GM12864 (cell line): ENCODE data around the gene SETD3.

ENCODE experiments used
- DNase-seq: peaks from one replicate; pipeline ENCODE4 v3.0.0-alpha.2; 2011; ENCODE audit warnings: low read depth
- H3K4me3 ChIP-seq: 2 replicates; pipeline ENCODE4 v1.5.1; 2011; ENCODE audit warnings: mild to moderate bottlenecking, low read depth, low read length, control low read depth
- CTCF ChIP-seq: IDR thresholded peaks from 2 replicates; pipeline ENCODE4 v1.5.1; 2011; ENCODE audit warnings: low read depth, mild to moderate bottlenecking, moderate library complexity, low read length, control low read depth, inconsistent platforms; ENCODE audit errors: missing control alignments

Gene SETD3

GRCh38 chr14:99473458-99473857 is 7.2 kb downstream of the SETD3 start:
- DNase-seq: no peak
- no peak overlapping the region for H3K4me3 ChIP-seq
- no peak for TF ChIP-seq CTCF

- no peak for TF ChIP-seq CTCF
- DNase-seq: no peak
Observed at GRCh38 chr14:99472937-99473336, 7.7 kb downstream of the SETD3 start.

GRCh38 chr14:99471731-99472130 is 8.9 kb downstream of the SETD3 start:
- DNase-seq: no peak
- H3K4me3 ChIP-seq: no peak overlapping the region
- TF ChIP-seq CTCF: no peak

More at GRCh38 chr14:99472937-99473336, 7.7 kb downstream of the SETD3 start:
- H3K4me3 ChIP-seq: no peak overlapping the region

DNA sequence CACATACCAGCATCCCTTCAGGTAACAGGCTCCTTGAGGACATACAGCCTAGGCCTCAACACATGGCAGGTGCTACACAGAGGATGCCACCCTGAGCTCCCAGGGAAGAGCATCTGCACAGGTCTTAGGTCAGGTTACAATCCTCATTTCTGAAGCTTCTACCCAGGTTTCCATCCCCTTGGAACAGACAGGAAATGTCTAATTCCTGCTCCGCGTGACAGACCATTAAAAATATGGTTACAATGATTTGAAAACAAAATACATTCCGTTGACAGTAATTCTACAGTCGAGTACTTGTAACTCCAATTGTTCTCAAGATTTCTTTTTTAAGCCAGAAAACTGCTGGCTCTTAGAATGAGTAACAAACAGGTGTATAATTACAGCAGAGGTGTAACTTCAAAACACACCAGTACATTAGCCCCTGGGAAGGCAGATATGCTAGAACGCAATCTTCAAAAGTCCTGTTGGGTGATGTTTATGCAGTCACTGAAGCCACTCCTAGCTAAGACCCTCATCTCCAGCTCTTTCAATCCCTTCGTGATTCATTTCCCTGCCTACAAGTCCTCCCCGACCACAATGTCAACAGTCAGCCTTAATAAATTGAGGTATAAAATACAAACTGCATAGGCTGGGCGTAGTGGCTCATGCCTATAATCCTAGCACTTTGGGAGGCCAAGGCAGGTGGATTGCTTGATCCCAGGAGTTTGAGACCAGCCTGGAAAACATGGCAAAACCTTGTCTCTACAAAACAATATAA is 11.6 kb downstream of the SETD3 start:
- no peak for DNase-seq
- no peak for TF ChIP-seq CTCF
- H3K4me3 ChIP-seq: no peak overlapping the region

GRCh38 chr14:99468081-99468480 is 12.6 kb downstream of the SETD3 start:
- TF ChIP-seq CTCF: no peak
- no peak overlapping the region for H3K4me3 ChIP-seq
- DNase-seq: no peak

DNA sequence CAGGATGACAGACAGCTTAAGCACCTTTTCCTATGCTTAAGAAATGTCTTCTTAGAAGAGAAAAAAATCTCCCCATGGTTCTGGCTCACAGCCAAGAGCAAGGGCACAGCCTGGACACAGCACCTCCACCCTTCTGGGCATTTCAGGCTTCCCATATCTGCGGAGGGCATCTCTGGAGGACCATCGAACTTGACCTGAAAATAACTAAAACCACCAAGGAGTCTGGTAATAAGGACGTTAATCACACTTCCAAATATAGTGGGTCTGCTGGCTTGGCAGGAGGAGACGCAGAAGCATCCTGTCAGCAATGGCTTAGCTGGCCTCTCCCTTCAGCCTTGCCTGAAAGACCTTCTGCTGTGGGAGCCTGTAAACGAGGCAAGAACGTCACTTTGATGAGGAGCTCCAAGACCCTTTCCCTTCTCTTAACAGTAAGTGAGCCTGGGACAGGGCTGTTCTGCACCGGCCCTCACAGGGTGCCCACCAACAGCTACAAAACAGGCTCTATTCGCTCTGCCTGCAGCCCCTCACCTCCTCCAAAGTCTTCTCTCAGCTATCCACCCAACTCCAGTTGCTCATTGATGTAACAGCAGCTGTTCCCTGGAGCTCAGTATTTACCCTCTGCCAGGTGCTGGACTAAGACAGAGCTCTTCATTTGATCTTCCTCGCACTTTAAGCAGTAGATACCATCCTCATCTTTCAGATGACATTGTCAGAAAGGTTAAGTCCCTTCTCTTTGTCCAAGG is 13.2 kb downstream of the SETD3 start:
- no peak for DNase-seq
- TF ChIP-seq CTCF: no peak
- no peak overlapping the region for H3K4me3 ChIP-seq

GRCh38 chr14:99466758-99467157 is 13.9 kb downstream of the SETD3 start:
- no peak overlapping the region for H3K4me3 ChIP-seq
- no peak for DNase-seq
- TF ChIP-seq CTCF: no peak
